Bone marrow (tissue), 2 donors: ENCODE data around the gene MYO1B.

Source experiments
- DNase-seq, 2 donors: peaks; one replicate each; lab custom pipeline; 2025; lab: John Stamatoyannopoulos, UW

Gene MYO1B

GRCh38 chr2:191226196-191226595 lies 19.0 kb upstream of the MYO1B start:
- DNase-seq: no peak

DNA sequence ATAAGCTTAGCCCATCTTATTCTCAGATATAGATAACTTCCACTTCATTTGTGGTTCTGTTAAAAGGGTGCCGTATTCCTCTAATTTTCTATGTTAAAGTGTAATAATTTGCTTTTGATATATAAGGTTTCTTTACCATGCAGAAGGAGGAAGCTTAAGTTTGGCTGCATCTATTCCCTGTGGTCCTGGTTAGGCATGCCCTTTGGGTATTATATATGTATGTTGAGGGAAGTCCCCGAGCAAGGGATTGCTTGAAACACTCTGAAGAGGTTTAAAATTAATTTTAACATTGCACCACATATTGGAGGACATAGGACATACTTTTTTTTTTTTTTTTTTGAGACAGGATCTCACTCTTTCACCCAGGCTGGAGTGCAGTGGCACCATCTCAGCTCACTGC lies 16.9 kb upstream of the MYO1B start:
- DNase-seq: no peak

DNA sequence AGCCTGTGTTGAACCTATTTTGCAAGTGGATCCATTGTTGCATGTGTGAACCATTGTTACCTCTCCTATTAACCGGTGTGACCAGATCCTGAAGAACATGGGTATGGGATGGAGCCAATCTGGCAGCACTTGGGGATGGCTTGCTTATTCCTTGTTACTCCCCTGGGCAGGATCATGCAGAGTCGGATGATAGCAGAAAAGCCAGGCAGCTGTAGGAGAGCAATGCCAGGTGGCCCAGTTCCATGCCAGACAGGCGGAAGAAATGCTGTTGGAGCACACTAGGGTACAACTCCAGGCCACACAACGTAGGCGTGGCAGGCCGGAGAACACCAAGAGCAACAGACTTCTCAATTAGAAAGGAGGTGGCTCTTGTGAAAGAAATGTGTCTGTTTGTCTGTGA lies 16.3 kb upstream of the MYO1B start:
- no peak for DNase-seq

GRCh38 chr2:191230174-191230573 lies 15.0 kb upstream of the MYO1B start:
- no peak for DNase-seq

- DNase-seq: no peak
Observed at GRCh38 chr2:191231995-191232394, 13.2 kb upstream of the MYO1B start.

- DNase-seq: no peak
Observed at GRCh38 chr2:191233533-191233932, 11.7 kb upstream of the MYO1B start.

- DNase-seq: no peak
Observed at GRCh38 chr2:191234376-191234775, 10.8 kb upstream of the MYO1B start.

DNA sequence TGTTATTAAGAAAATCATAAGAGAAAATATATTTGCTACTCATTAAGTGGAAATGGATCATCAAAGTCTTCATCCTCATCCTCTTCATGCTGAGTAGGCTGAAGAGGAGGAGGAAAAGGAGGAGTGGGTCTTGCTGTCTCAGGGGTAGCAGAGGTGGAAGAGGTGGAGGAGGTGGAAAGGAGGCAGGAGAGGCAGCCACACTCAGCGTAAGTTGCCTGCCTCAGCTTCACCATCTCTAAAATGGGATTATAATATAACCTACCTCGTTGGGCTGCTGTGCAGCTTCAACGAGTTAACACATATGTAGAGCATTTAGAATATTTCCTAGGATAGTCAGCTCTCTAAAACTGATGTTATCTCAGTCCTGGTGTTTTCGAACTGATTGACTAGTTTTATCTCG lies 4.3 kb upstream of the MYO1B start:
- DNase-seq: no peak

GRCh38 chr2:191241418-191241817 lies 3.8 kb upstream of the MYO1B start:
- no peak for DNase-seq

GRCh38 chr2:191243154-191243553 lies 2.0 kb upstream of the MYO1B start:
- no peak for DNase-seq

DNA sequence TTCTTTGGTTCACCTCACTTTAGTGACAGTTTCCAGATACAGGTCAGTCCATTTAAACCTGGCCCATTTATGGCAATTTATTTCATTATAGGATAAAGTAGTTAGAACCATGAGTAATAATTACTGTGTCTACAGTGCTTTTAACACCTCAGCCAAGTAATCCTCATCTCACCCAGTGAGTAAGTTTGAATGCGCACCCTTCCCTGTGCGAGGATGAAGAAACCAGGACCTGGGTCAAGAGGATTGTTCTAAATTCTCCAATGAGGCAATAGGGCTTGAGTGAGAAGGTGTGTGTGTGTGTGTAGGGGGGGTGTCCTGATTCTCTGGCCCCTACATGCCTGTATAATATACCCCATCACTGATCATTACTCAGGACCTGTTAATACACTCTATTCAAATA lies 854 bp upstream of the MYO1B start:
- DNase-seq: no peak

DNA sequence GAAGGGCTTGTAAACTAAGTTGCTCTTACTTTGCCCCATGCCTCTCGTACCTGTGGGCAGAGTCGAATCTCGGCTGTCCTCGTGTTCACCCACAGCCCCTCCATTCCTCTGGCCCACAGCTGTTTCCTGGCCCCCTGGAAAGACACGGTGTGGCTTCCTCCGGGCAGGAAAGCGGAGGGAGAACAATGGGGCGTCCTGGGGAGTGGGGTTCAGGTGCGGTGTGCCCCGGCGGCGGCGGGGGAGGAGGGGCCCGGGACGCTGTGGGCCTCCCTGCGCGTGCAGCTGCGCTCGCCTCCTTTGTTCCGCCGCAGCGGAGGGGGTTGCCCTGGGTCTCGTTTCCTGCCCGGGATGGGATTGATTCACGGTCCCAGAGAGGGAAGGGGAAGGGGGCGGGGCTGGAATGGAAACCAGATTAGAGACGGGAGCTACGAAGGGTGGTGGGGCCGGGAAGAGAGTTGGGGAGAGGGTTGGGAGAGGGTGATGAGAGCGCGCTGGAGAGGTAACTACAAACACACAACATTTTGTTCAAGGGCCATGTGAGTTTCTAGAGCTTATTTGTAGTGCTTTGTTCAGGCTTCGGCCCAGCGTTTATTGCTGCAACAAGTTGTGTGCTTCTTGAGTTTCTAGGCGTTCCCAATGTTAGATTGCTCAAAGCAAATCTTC lies 796 bp downstream of the MYO1B start:
- DNase-seq: peak in 1 of 2 donors; percentile 22

DNA sequence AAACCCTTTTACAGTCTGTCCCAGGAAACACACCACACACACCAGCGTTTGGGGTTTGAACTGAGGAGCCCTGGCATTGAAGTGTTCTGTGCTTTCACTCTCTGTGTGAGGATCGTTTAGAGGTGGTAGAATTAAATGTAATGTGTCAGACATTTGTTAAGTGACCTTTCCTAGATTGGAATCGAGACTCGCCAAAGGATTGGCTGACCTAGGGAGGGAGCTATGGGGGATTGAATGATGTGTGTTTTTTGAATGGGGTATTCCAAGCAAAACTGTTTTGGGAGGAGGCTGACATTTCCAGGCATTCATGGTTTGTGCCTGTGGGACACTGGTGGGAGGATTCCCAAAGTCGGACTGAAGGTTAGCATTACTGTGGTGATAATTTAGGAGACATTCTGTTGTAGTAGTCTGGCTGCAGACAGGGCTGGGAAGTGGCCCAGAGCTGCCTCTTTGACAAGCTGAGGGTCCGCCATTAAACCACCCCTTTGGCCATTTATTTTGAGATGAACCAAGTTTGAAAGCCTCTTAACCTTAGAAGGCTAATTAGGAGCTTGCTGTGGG lies 1.7 kb downstream of the MYO1B start:
- no peak for DNase-seq

DNA sequence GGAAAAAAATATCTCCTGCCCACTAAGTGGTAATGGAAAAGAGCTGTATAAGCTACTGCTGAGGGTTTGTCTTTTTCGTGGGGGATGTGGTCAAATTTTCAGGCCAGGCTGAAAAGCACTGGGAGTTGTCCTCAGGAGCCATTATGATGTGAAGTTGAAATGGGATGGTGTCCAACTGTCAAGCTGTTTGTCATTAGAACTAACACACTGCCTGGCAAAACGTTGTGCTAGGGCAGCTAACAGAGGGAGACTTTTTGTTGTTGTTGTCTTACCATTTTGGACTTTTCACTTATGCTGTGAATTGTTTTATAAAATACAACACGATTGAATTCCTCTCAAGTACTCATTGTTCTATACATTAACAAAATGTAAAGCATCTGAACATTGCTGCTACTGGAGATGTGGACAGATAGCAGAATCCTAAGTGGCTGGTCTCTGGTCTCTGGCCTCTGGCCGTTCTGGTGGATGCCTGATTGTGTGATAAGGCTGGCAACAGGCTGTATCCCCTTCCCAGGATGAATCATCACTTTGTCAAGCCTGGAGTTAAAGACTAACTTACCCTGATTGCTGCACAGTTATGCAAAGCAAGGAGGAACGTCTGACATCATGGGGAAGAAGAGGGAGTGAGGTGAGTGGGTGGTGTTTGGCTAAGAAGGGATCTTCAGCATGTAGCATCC lies 2.3 kb downstream of the MYO1B start:
- no peak for DNase-seq

GRCh38 chr2:191249156-191249813 lies 4.1 kb downstream of the MYO1B start:
- DNase-seq: no peak

- no peak for DNase-seq
Observed at GRCh38 chr2:191250400-191250799, 5.2 kb downstream of the MYO1B start.

GRCh38 chr2:191250986-191251385 lies 5.8 kb downstream of the MYO1B start:
- DNase-seq: no peak

- no peak for DNase-seq
Observed at GRCh38 chr2:191252699-191253098, 7.5 kb downstream of the MYO1B start.

- DNase-seq: no peak
Observed at GRCh38 chr2:191253476-191253875, 8.3 kb downstream of the MYO1B start.

- no peak for DNase-seq
Observed at GRCh38 chr2:191255271-191255670, 10.1 kb downstream of the MYO1B start.

- DNase-seq: no peak
Observed at GRCh38 chr2:191255756-191256312, 10.6 kb downstream of the MYO1B start.

DNA sequence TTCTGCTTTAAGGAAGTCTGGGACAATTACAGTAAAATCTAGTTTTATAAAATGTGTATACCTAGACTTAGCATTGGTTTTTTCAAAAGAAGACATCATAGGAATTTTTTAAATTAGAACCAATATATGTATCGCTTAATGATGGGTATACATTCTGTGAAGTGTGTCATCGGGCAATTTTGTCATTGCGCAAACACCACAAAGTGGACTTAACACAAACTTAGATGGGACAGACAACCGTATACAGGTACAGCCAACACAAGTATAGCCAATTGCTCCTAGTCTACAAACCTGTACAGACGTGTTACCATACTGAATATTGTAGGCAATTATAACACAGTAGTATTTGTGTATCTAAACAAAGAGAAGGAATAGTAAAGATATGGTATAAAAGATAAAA lies 12.7 kb downstream of the MYO1B start:
- no peak for DNase-seq

DNA sequence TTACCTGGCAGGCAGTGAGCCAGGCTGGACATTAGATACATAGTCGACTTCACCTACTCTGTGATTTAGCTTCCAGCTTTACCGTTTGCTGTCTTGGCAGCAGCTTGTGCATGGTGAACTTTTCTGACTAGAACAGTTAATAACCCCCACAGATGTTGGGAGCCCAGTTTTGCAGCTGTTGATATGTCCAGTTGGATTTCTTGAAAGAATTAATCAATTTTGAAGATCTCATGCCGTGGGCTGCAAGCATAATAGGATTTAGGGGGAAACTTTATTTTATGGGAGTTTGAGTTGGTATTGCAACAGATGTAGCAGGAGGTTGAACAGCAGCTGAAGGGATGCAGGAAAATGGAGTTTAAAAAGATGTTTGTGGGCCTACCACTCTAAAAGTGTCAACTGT lies 13.8 kb downstream of the MYO1B start:
- DNase-seq: no peak
